Renal cortex interstitium (tissue), 11 donors: ENCODE data around the gene NUP210. TPM values are rescaled to one million over a fixed set of nuclear protein-coding genes. Genes with fewer than 3 reads are reported as not detected.

ENCODE experiments used
- DNase-seq, 11 donors: peaks; one replicate each; pipeline ENCODE4 v3.0.0-alpha.2; 2013; ENCODE audit warnings: low read depth in 9 of 11, low spot score in 4 of 11; ENCODE audit errors: extremely low read depth in 1 of 11
- polyA plus RNA-seq, 3 donors: library from polyadenylated mRNA; unstranded; fragments of 120-200 nt; gene quantifications; one replicate each; pipeline ENCODE4 v1.2.1, GENCODE V29; 2013; ENCODE audit not compliant: insufficient read length in 3 of 3

The NUP210 gene
- polyA plus RNA-seq, 3 donors = 24.8 to 30.8 (median 30.0) TPM

DNA sequence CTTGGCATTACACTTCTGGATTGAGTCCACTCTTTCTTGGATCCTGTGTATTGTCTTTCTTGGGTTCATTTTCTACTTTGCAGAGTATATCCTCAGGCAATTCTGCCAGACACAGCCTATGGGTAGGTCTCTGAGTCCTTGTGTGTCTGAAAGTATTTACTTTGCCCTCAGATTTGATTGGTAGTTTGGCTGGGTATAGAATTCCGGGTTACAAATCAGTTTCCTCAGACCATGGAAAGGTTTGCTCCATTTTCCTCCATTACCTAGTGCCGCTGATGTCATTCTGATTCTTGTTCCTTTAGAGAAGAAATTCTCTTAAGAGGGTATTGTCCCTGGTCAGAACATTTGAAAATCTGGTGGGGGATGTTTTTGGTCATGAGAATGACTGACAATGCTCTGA lies 133.2 kb downstream of the NUP210 start:
- no peak for DNase-seq

- DNase-seq = no peak
Measured at GRCh38 chr3:13285007-13285567, 135.0 kb downstream of the NUP210 start.

DNA sequence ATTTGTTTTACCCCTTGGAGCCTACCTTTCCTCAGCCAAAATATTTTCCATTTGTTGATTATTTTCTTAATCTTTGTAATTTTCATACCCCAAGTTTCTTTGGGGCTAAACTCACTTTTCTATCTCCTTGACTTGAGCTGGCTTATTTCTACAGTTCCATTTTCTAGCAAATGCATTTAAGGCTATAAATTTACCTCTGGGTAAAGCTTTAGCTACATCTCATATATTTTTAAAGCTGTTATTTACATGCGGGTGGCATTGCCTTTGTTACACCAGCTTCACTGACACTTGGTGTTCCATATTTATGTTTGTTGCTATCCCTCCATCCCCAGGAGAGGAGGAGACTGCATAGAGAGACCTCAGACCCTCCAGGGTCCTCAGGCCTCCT lies 136.3 kb downstream of the NUP210 start:
- no peak for DNase-seq

DNA sequence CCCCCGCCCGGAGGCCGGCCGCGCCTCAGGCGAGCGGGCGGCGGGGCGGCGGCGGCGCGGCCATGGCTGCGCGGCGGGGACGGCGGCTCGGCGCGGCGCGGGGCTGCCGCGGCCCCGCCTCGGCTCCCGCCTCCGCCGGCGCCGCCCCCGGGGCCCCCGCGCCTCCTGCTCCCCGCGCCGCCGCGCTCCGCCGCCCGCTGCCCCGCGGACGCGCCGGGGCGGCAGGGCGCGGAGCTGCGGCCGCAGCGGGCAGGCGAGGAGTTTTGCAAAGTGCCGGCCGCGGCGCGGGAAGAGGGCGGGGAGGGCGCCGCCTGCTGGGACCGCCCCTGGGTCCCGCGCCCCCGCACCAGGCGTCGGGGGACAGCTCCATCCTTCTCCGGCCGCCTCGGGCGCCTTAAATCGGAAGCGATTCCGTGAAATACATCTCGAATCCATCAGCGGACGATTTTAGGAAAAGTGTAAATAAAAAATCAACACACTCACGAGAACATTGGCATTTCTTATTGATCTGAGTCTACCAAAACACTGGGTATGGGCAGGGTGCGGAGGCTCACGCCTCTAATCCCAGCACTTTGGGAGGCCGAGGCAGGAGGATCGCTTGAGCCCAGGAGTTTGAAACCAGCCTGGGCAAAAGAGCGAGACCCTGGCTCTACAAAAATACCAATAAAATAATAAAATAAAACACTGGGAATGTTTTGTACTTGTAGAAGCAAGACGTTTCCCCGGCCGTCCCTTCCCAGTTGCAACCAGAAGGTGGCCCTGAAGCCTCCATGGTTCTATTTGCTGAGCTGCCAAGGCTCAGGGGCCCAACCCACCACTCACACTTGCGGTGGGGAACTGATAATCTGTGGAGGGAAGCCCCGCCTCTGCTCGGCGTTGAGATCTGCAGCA lies 136.9 kb downstream of the NUP210 start:
- DNase-seq = no peak

DNA sequence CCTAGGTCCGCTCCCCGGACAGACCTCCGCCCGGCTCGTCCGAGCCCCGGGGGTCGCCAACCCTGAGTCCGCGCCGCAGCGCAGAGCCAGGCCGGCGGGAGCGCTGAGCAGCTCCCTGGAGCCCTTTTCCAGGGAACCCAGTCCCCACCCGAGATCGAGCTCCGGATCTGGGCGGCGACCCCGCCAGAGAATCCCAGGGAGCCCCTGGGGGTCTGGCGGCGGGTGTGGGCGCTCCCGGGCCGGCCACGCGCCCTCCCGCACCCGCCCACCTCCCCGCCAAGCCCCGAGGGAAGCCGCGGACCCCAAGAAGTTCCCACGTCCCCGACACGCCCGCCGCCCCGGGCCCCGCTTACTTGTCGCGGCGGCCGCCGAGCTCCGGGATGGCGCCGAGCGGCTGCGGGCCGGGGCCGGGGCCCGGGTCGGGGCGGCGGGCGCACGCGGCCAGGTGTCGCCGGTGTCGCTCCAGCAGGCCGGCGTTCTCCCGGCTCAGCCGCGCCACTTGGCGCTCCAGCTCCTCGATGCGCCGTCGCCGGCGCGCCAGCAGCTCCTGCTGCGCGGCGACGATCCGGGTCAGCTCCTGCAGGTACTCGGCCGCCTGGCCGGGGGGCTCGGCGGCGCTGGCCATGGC lies 137.7 kb downstream of the NUP210 start:
- DNase-seq = no peak

DNA sequence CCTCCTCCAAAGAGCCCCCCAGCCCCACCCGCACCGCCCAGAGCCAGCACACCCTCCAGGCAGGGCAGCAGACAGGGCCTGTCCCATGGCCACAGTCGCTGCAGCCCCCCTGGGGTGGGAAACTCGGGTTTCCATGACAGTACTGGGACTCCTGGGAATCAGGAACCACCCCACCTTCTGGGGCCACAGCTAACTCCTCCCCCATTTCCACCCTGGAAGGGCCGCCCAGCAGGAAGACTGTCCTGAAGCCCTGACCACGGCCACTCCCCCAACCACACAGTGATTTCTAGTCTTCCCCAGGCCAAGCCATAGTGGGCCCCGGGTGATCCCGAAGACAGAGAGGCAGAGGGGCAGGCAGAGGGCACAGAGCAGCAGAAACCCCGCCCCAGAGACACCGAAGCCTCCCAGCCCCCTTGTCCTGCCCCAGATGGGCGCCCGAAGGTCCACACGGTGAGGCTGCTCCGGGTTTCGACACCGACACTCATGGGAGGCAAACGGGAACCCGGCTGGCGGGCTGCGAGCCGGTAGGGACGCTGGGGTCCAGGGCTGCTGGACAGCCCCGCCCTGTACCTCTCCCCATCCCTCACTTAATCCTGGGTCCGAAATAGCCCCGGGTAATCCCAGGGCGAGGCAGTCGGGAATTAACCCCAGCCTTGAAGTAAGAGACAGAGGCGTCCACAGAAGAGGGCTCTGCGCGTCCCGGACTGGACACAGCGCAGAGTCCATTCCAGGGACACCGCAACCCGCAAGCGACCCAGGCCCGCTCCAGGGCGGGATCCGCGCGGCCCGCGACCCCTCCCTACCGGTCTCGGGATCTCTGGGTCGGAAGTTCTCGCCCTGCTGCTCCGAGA lies 138.4 kb downstream of the NUP210 start:
- no peak for DNase-seq

GRCh38 chr3:13280811-13281506 lies 139.2 kb downstream of the NUP210 start:
- DNase-seq = no peak

GRCh38 chr3:13280122-13280790 lies 139.9 kb downstream of the NUP210 start:
- no peak for DNase-seq

DNA sequence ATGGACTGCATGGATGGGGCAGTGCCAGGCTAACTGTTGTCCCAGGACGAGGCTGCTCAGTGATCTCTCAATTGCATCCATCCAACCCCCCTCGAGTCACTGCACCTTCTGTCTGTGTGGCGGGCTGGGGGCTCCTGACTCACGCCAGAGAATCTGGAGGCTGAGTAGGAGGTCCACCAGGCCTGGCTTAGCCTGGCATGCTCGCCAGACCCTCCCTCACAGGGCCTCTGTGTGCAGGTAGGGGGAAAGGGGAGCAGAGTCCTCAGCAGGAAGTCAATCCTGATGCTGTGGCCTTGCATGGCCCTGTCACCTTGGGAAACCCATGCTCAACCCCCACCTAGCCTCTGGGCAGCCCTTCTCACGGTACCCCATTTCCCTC lies 140.6 kb downstream of the NUP210 start:
- no peak for DNase-seq

DNA sequence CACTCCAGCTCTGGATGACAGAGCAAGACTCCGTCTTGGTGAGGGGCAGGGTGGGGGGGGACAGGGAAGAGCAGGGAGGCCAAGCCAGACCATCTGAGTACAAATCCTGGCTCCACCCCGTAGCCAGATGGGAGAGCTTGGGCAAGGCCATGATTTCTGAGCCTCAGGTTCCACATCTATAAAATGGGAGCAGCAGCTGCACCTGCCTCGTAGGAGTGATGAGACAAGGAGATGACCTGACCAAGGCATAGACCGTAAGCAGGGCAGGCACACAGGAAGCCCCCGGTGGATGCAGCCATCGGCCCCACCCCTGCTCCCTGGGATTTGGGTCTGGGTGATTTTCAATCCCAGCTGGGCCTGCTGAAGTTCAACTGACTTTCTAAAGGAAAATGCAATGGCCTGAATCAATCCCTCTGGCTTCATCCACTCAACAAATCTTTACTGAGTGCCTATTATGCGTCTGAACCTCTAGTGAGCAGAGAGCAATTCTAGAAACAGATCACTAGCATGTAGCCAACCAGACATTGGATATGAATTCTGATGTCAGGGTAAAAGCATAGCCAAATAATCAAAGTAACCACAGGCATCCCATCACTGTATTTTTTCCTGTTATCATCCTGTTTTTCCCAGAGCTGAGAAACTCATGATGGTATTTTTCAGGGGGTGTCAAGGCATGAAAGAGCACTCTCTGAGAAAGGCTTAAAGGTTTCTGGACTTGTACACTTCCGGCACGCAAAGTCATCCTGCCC lies 141.2 kb downstream of the NUP210 start:
- no peak for DNase-seq

DNA sequence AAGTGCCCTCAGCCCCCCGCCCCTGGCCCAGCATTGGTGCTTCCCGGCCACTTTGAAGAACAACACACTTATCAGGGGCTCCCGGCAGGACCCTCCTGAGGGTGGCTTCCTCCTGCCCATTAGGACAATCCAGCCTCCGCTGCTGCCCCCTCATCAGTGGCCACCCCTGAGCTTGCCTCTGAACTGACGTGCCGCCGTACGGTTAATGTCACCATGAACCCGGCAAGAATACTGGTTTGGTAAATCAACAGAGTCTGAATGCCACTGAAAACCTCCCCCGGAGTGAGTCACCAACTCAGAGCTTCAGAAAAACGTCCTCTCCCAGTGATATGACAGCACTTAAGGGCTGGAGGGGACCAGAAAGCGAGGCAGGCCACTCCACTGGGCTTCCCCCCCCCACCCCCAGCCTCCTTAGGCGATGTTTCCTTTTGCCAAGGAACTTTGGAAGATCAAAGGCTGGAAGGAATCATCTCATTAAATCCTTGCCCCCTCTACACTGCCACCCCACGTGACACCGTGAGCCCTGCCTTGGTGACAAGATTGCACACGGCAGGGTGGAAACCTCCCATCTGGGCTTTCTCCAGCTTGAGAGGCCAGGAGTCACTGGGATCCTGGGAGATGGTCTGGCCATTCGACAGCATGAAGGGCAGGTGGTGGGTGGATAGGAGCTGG lies 142.1 kb downstream of the NUP210 start:
- no peak for DNase-seq

DNA sequence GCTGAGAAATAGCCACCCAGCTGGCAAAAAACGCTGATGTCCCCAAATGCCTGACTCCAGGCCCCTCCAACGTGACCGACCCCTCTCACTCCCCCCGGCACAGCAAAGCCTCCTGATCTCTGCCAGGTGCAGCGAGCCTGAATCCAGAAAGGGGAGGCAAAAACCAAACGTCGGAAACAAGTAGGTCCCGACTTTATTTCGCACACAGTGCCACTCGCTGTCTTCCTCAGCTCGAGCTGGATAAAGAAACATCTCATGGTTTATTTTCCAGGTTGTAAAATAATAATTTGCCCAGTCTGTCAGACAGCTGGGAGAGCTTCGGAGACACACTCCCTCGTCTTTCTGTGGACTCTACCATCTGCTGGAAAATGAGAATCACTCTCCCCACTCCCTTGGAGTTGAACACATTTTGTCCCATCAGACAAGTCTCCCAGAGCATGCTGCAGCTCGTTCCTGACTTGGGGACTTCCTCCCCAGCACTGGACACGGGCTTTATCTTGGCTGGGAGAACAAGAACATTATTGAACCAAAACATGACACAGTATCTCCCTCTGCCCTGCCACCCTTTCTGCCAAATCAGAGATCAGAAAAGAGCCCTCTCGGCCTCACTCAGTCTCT lies 142.8 kb downstream of the NUP210 start:
- peak in 2 of 11 donors; percentile 32 to 33 for DNase-seq

- DNase-seq = peak in 1 of 11 donors; percentile 50
Measured at GRCh38 chr3:13276438-13277195, 143.5 kb downstream of the NUP210 start.

GRCh38 chr3:13275376-13276005 lies 144.6 kb downstream of the NUP210 start:
- DNase-seq = no peak

- no peak for DNase-seq
Measured at GRCh38 chr3:13274551-13275332, 145.4 kb downstream of the NUP210 start.
